GM23338 (cell line): ENCODE measurements around the gene SERPINA9. TPM values are rescaled to one million over a fixed set of nuclear protein-coding genes. Genes with fewer than 3 reads are reported as not detected.

Experiments
- ATAC-seq: fragments of 200-7000 bp; cut with Tn5 transposase; 3 replicates; pipeline ENCODE4 v1.9.1; 2020
- DNase-seq: peaks from one replicate; pipeline ENCODE4 v3.0.0-alpha.2; 2015; ENCODE audit warnings: low spot score
- H2AFZ ChIP-seq: fragments of 200-600 bp; sonication (generic); 2 replicates; pipeline ENCODE4 v1.8.0; 2016; ENCODE audit warnings: antibody characterized with exemption, mild to moderate bottlenecking, moderate library complexity
- H3F3A ChIP-seq: fragments of 200-600 bp; sonication (generic); replicated peaks from 2 replicates; pipeline ENCODE4 v1.8.0; 2017; ENCODE audit warnings: antibody characterized with exemption, mixed run types, low read depth
- H3K27ac ChIP-seq: fragments of 200-600 bp; sonication (generic); 2 replicates; pipeline ENCODE4 v1.6.1; 2016; ENCODE audit warnings: low read depth
- H3K27me3 ChIP-seq: fragments of 200-600 bp; sonication (generic); 2 replicates; pipeline ENCODE4 v1.8.0; 2016; ENCODE audit warnings: mild to moderate bottlenecking, mixed run types, moderate library complexity; ENCODE audit not compliant: insufficient read depth
- H3K36me3 ChIP-seq: fragments of 200-600 bp; sonication (generic); 2 replicates; pipeline ENCODE4 v1.8.0; 2016; ENCODE audit warnings: mild to moderate bottlenecking; ENCODE audit not compliant: insufficient read depth
- H3K4me1 ChIP-seq: fragments of 200-600 bp; sonication (generic); 2 replicates; pipeline ENCODE4 v1.8.0; 2016; ENCODE audit warnings: mild to moderate bottlenecking, moderate library complexity; ENCODE audit not compliant: insufficient read depth
- H3K4me2 ChIP-seq: fragments of 200-600 bp; sonication (generic); 2 replicates; pipeline ENCODE4 v1.7.1; 2017; ENCODE audit warnings: mixed run types
- H3K4me3 ChIP-seq: fragments of 200-600 bp; sonication (generic); 2 replicates; pipeline ENCODE4 v1.6.1; 2016; ENCODE audit warnings: mixed run types
- H3K79me2 ChIP-seq: fragments of 200-600 bp; sonication (generic); replicated peaks from 2 replicates; pipeline ENCODE4 v1.8.0; 2017; ENCODE audit warnings: mild to moderate bottlenecking; ENCODE audit not compliant: insufficient read depth
- H3K9me2 ChIP-seq: fragments of 200-600 bp; sonication (generic); 2 replicates; pipeline ENCODE4 v1.8.0; 2017; ENCODE audit not compliant: insufficient read depth
- H4K20me1 ChIP-seq: fragments of 200-600 bp; sonication (generic); replicated peaks from 2 replicates; pipeline ENCODE4 v1.8.0; 2017; ENCODE audit warnings: mild to moderate bottlenecking; ENCODE audit not compliant: insufficient read depth
- H3K27ac Mint-ChIP-seq: 2 replicates; pipeline ENCODE4 v1.8.0; 2020; ENCODE audit warnings: inconsistent platforms, mild to moderate bottlenecking, moderate library complexity, mixed read lengths
- H3K27me3 Mint-ChIP-seq: 3 replicates; pipeline ENCODE4 v1.8.0; 2022; ENCODE audit warnings: low read depth, mild to moderate bottlenecking, moderate library complexity, mixed read lengths, inconsistent platforms; ENCODE audit not compliant: insufficient read depth, poor library complexity
- H3K36me3 Mint-ChIP-seq: 3 replicates; pipeline ENCODE4 v1.8.0; 2021; ENCODE audit warnings: low read depth, mild to moderate bottlenecking, inconsistent platforms, moderate library complexity, mixed read lengths
- H3K4me1 Mint-ChIP-seq: 3 replicates; pipeline ENCODE4 v1.8.0; 2020; ENCODE audit warnings: mild to moderate bottlenecking, inconsistent platforms, mixed read lengths
- H3K4me3 Mint-ChIP-seq: 3 replicates; pipeline ENCODE4 v1.8.0; 2021; ENCODE audit warnings: moderate library complexity, mild to moderate bottlenecking, inconsistent platforms, mixed read lengths
- H3K9me3 Mint-ChIP-seq: 3 replicates; pipeline ENCODE4 v1.8.0; 2020; ENCODE audit warnings: moderate library complexity, mild to moderate bottlenecking, inconsistent platforms, mixed read lengths
- CREB1 ChIP-seq: fragments of 250-450 bp; sonication (Bioruptor Pico); IDR thresholded peaks from 2 replicates; pipeline ENCODE4 v1.5.0; 2020; ENCODE audit warnings: low read depth, mild to moderate bottlenecking, moderate library complexity
- EZH2 ChIP-seq: fragments of 200-600 bp; sonication (generic); IDR thresholded peaks from one replicate; pipeline ENCODE4 v1.8.0; 2017; ENCODE audit warnings: antibody characterized with exemption, mild to moderate bottlenecking, low read depth; ENCODE audit not compliant: unreplicated experiment
- EZH2phosphoT487 ChIP-seq: fragments of 200-600 bp; sonication (generic); IDR thresholded peaks from one replicate; pipeline ENCODE4 v1.8.1; 2018; ENCODE audit warnings: antibody characterized with exemption; ENCODE audit not compliant: unreplicated experiment
- JUNB ChIP-seq: IDR thresholded peaks from one replicate; pipeline ENCODE4 v1.6.1; 2016; ENCODE audit warnings: antibody characterized with exemption; ENCODE audit not compliant: unreplicated experiment
- NANOG ChIP-seq: IDR thresholded peaks from 2 replicates; pipeline ENCODE4 v1.6.1; 2016; ENCODE audit warnings: antibody characterized with exemption, borderline replicate concordance
- POLR2AphosphoS5 ChIP-seq: IDR thresholded peaks from 2 replicates; pipeline ENCODE4 v1.6.1; 2016; ENCODE audit warnings: antibody characterized with exemption, low read depth
- STAT1 ChIP-seq: IDR thresholded peaks from one replicate; pipeline ENCODE4 v1.6.1; 2016; ENCODE audit warnings: antibody characterized with exemption; ENCODE audit not compliant: unreplicated experiment
- ZNF114 ChIP-seq: fragments of 250-450 bp; sonication (Bioruptor Pico); IDR thresholded peaks from 2 replicates; pipeline ENCODE4 v1.5.0; 2020; ENCODE audit warnings: mild to moderate bottlenecking, moderate library complexity
- ZNF331 ChIP-seq: fragments of 250-450 bp; sonication (Bioruptor Pico); IDR thresholded peaks from 2 replicates; pipeline ENCODE4 v1.5.0; 2020; ENCODE audit warnings: low read depth, mild to moderate bottlenecking, moderate library complexity
- polyA plus RNA-seq: library from polyadenylated mRNA; unstranded; fragments of >200 nt; fragmentation: Nextera tagmentation; extraction: Ambion mirVana; gene quantifications from 2 replicates; pipeline ENCODE4 v1.2.1, GENCODE V29; 2016
- total RNA-seq: library from RNA; depleted of rRNA; stranded (reverse); fragments of >200 nt; shearing (Covaris generic); gene quantifications from 2 replicates; pipeline ENCODE4 v1.2.3, GENCODE V29; 2014
- TF ChIP-seq, protein P1 (sequence below): IDR thresholded peaks from 2 replicates; pipeline ENCODE4 v1.6.1; 2016; ENCODE audit warnings: antibody characterized with exemption
- TF ChIP-seq, protein P2 (sequence below): fragments of 250-450 bp; sonication (Bioruptor Pico); IDR thresholded peaks from 2 replicates; pipeline ENCODE4 v1.5.0; 2020; ENCODE audit warnings: mild to moderate bottlenecking, moderate library complexity
- TF ChIP-seq, protein P3 (sequence below), 2 experiments: fragments of 200-600 bp in 1 of 2; sonication (generic) in 1 of 2; conservative IDR thresholded peaks; 2 replicates each; pipeline versions ENCODE4 v1.5.1 to v1.6.1; 2016 to 2017; ENCODE audit warnings: antibody characterized with exemption in 2 of 2, low read depth in 2 of 2, mild to moderate bottlenecking in 2 of 2, moderate library complexity in 1 of 2
- TF ChIP-seq, protein P4 (sequence below): IDR thresholded peaks from one replicate; pipeline ENCODE4 v1.6.1; 2018; ENCODE audit warnings: antibody characterized with exemption; ENCODE audit not compliant: unreplicated experiment

Gene SERPINA9
- total and polyA plus RNA-seq, 2 experiments from 2014 or later = not detected

DNA sequence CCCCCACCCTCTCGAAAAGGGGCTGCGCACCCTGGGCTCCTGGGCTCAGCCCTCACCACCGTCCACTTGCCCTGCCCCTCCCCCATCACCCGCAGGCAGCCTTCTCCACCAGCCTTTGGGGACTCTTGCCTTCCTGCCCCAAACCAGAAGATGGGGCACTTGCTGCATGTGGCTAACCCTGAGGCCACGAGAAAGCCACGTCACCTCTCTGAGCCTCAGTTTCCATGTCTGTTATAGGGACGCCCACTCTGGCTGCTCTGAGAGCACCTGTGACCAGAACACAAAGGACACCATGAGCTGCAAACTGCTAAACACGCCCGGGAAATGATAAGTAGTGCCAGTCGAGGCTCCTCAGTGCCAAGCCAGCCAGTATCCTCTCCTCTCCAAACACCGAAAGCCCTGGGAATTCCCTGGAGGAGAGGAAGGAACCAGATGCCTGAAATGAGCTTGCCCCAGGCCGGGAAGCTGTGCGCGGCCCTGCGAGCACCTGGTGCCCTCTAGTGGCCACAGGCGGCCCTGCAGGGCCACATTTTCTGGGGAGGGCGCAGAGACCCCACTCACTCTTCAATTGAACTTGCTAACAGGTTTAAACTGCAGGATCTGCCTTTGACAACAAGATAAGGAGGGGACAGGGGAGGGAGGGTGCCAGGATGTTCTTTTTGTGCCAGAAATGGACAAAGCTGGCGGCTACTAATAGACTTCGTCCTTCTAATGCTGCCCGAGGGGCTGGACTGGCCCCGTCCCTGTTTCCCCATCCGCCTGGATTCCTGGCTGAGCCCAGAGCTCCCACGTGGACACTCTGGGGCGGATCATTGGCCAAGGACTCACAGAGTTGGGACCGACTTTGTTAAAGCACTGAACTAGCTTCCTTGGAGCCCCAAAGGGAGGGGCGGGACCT, 10.2 kb upstream of the SERPINA9 start:
- Histone ChIP-seq H3K4me2 (peak overlapping the region; percentile 75), H3K36me3 (no peaks in the 10 kb centered on the region), H3K9me2 (peaks cover 5% of the 10 kb centered on the region; the same call in 1 of the 2 replicates), H3K27me3 (no peaks in the 10 kb centered on the region), H3K4me3 (peak overlapping the region; percentile 47), H3F3A (no peaks in the 10 kb centered on the region), H2AFZ (peak overlapping the region; percentile 97), H3K27ac (no peak overlapping the region), H3K4me1 (0 out of 2 replicates have a peak, but pooled peaks cover 6% of the 10 kb centered on the region), H4K20me1 (no peaks in the 10 kb centered on the region), H3K79me2 (no peaks in the 10 kb centered on the region)
- ATAC-seq (peak; percentile 97), DNase-seq (peak; percentile 94)
- TF ChIP-seq STAT1 (no peak), EZH2 (no peak), ZNF114 (CRISPR knock-in tag) (no peak), JUNB (no peak), ZNF331 (no peak), POLR2AphosphoS5 (0 out of 2 replicates have a peak, but pooled peaks have one; percentile 36), NANOG (no peak), CREB1 (CRISPR knock-in tag) (no peak), EZH2phosphoT487 (no peak)
- TF ChIP-seq, protein P1, sequence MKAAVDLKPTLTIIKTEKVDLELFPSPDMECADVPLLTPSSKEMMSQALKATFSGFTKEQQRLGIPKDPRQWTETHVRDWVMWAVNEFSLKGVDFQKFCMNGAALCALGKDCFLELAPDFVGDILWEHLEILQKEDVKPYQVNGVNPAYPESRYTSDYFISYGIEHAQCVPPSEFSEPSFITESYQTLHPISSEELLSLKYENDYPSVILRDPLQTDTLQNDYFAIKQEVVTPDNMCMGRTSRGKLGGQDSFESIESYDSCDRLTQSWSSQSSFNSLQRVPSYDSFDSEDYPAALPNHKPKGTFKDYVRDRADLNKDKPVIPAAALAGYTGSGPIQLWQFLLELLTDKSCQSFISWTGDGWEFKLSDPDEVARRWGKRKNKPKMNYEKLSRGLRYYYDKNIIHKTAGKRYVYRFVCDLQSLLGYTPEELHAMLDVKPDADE = no peak
- TF ChIP-seq, protein P2, sequence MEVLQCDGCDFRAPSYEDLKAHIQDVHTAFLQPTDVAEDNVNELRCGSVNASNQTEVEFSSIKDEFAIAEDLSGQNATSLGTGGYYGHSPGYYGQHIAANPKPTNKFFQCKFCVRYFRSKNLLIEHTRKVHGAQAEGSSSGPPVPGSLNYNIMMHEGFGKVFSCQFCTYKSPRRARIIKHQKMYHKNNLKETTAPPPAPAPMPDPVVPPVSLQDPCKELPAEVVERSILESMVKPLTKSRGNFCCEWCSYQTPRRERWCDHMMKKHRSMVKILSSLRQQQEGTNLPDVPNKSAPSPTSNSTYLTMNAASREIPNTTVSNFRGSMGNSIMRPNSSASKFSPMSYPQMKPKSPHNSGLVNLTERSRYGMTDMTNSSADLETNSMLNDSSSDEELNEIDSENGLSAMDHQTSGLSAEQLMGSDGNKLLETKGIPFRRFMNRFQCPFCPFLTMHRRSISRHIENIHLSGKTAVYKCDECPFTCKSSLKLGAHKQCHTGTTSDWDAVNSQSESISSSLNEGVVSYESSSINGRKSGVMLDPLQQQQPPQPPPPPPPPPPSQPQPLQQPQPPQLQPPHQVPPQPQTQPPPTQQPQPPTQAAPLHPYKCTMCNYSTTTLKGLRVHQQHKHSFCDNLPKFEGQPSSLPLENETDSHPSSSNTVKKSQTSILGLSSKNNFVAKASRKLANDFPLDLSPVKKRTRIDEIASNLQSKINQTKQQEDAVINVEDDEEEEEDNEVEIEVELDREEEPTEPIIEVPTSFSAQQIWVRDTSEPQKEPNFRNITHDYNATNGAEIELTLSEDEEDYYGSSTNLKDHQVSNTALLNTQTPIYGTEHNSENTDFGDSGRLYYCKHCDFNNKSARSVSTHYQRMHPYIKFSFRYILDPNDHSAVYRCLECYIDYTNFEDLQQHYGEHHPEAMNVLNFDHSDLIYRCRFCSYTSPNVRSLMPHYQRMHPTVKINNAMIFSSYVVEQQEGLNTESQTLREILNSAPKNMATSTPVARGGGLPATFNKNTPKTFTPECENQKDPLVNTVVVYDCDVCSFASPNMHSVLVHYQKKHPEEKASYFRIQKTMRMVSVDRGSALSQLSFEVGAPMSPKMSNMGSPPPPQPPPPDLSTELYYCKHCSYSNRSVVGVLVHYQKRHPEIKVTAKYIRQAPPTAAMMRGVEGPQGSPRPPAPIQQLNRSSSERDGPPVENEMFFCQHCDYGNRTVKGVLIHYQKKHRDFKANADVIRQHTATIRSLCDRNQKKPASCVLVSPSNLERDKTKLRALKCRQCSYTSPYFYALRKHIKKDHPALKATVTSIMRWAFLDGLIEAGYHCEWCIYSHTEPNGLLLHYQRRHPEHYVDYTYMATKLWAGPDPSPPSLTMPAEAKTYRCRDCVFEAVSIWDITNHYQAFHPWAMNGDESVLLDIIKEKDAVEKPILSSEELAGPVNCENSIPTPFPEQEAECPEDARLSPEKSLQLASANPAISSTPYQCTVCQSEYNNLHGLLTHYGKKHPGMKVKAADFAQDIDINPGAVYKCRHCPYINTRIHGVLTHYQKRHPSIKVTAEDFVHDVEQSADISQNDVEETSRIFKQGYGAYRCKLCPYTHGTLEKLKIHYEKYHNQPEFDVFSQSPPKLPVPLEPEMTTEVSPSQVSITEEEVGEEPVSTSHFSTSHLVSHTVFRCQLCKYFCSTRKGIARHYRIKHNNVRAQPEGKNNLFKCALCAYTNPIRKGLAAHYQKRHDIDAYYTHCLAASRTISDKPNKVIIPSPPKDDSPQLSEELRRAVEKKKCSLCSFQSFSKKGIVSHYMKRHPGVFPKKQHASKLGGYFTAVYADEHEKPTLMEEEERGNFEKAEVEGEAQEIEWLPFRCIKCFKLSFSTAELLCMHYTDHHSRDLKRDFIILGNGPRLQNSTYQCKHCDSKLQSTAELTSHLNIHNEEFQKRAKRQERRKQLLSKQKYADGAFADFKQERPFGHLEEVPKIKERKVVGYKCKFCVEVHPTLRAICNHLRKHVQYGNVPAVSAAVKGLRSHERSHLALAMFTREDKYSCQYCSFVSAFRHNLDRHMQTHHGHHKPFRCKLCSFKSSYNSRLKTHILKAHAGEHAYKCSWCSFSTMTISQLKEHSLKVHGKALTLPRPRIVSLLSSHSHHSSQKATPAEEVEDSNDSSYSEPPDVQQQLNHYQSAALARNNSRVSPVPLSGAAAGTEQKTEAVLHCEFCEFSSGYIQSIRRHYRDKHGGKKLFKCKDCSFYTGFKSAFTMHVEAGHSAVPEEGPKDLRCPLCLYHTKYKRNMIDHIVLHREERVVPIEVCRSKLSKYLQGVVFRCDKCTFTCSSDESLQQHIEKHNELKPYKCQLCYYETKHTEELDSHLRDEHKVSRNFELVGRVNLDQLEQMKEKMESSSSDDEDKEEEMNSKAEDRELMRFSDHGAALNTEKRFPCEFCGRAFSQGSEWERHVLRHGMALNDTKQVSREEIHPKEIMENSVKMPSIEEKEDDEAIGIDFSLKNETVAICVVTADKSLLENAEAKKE (CRISPR knock-in tag) = no peak
- TF ChIP-seq, protein P3, sequence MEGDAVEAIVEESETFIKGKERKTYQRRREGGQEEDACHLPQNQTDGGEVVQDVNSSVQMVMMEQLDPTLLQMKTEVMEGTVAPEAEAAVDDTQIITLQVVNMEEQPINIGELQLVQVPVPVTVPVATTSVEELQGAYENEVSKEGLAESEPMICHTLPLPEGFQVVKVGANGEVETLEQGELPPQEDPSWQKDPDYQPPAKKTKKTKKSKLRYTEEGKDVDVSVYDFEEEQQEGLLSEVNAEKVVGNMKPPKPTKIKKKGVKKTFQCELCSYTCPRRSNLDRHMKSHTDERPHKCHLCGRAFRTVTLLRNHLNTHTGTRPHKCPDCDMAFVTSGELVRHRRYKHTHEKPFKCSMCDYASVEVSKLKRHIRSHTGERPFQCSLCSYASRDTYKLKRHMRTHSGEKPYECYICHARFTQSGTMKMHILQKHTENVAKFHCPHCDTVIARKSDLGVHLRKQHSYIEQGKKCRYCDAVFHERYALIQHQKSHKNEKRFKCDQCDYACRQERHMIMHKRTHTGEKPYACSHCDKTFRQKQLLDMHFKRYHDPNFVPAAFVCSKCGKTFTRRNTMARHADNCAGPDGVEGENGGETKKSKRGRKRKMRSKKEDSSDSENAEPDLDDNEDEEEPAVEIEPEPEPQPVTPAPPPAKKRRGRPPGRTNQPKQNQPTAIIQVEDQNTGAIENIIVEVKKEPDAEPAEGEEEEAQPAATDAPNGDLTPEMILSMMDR (conservative IDR thresholded peaks at IDR 0.05; ENCODE audit: low read depth in 2 of 2) = peak; percentile 94 to 99
- TF ChIP-seq, protein P4, sequence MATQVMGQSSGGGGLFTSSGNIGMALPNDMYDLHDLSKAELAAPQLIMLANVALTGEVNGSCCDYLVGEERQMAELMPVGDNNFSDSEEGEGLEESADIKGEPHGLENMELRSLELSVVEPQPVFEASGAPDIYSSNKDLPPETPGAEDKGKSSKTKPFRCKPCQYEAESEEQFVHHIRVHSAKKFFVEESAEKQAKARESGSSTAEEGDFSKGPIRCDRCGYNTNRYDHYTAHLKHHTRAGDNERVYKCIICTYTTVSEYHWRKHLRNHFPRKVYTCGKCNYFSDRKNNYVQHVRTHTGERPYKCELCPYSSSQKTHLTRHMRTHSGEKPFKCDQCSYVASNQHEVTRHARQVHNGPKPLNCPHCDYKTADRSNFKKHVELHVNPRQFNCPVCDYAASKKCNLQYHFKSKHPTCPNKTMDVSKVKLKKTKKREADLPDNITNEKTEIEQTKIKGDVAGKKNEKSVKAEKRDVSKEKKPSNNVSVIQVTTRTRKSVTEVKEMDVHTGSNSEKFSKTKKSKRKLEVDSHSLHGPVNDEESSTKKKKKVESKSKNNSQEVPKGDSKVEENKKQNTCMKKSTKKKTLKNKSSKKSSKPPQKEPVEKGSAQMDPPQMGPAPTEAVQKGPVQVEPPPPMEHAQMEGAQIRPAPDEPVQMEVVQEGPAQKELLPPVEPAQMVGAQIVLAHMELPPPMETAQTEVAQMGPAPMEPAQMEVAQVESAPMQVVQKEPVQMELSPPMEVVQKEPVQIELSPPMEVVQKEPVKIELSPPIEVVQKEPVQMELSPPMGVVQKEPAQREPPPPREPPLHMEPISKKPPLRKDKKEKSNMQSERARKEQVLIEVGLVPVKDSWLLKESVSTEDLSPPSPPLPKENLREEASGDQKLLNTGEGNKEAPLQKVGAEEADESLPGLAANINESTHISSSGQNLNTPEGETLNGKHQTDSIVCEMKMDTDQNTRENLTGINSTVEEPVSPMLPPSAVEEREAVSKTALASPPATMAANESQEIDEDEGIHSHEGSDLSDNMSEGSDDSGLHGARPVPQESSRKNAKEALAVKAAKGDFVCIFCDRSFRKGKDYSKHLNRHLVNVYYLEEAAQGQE = no peak
- peaks cover 2% of the 10 kb centered on the region; the same call in 1 of the 3 replicates for H3K9me3 Mint-ChIP-seq
- peak overlapping the region; percentile 73; the same call in 1 of the 2 replicates for H3K27ac Mint-ChIP-seq
- H3K4me3 Mint-ChIP-seq = peak overlapping the region; percentile 65
- peaks cover 16% of the 10 kb centered on the region for H3K4me1 Mint-ChIP-seq
- peaks cover 26% of the 10 kb centered on the region for H3K27me3 Mint-ChIP-seq
- no peaks in the 10 kb centered on the region for H3K36me3 Mint-ChIP-seq
